ENCODE results near the gene TTC19. TPM values are rescaled to one million over a fixed set of nuclear protein-coding genes. Genes with fewer than 3 reads are reported as not detected.

TTC19 gene
- polyA plus RNA-seq, 1 donor (not counting 4 experiments of a cell fraction or from before 2014, with no cell fraction given) = 14.3 TPM

- dilution Hi-C loops (cut with MboI; ENCODE audit: extremely low pct_ligation_motif_present, low sequenced_read_pairs) = no loop called here
- no peak overlapping the region for H3K27ac ChIP-seq (ENCODE audit: control insufficient read depth, insufficient read depth, low read length)
- H3K4me1 ChIP-seq (ENCODE audit: control insufficient read depth, extremely low read depth, insufficient read depth, low read length) = no peaks in the 10 kb centered on the region
- no peak overlapping the region for H3K4me3 ChIP-seq (ENCODE audit: control insufficient read depth in 2 of 3, extremely low read depth in 1 of 3, insufficient read depth in 2 of 3, low read depth in 1 of 3, low read length in 3 of 3)
- no peaks in the 10 kb centered on the region for H3K9me1 ChIP-seq (ENCODE audit: control insufficient read depth, extremely low read depth, insufficient read depth, low read length)
- DNase-seq (ENCODE audit: low read depth, low spot score) = no peak
- H4K20me1 ChIP-seq (ENCODE audit: control insufficient read depth, extremely low read depth, insufficient read depth, low read length) = no peaks in the 10 kb centered on the region
- TF ChIP-seq EZH2 (IDR thresholded peaks at IDR 0.05; ENCODE audit: low read length) = no peak
- no peak for TF ChIP-seq CTCF (optimal IDR thresholded peaks at IDR 0.05 in 1 of 3, IDR thresholded peaks at IDR 0.05 in 1 of 3, conservative IDR thresholded peaks at IDR 0.05 in 1 of 3; ENCODE audit: extremely low read depth in 1 of 3, insufficient read depth in 2 of 3, low read length in 3 of 3)
- no peaks in the 10 kb centered on the region for H3K27me3 ChIP-seq (ENCODE audit: control insufficient read depth, extremely low read depth, insufficient read depth, low read length)
- peaks cover 29 to 33% of the 10 kb centered on the region in 2 experiments for H3K36me3 ChIP-seq (ENCODE audit: control insufficient read depth in 2 of 2, extremely low read depth in 1 of 2, insufficient read depth in 2 of 2, low read length in 2 of 2)
- H3K4me2 ChIP-seq (ENCODE audit: control insufficient read depth, extremely low read depth, insufficient read depth, low read depth, low read length) = no peak overlapping the region
- H3K79me2 ChIP-seq (ENCODE audit: control insufficient read depth, insufficient read depth, low read length) = peaks cover 3% of the 10 kb centered on the region
- H3K9me3 ChIP-seq (ENCODE audit: control insufficient read depth, low read depth, low read length) = no peaks in the 10 kb centered on the region
- FAIRE-seq = no peak
- no peak overlapping the region for H3K9ac ChIP-seq (ENCODE audit: control insufficient read depth, extremely low read depth, insufficient read depth, low read length)
- H2AFZ ChIP-seq (ENCODE audit: control insufficient read depth, low read length) = no peak overlapping the region
Measured at GRCh38 chr17:16046966-16047365, 47.3 kb downstream of the TTC19 start.

DNA sequence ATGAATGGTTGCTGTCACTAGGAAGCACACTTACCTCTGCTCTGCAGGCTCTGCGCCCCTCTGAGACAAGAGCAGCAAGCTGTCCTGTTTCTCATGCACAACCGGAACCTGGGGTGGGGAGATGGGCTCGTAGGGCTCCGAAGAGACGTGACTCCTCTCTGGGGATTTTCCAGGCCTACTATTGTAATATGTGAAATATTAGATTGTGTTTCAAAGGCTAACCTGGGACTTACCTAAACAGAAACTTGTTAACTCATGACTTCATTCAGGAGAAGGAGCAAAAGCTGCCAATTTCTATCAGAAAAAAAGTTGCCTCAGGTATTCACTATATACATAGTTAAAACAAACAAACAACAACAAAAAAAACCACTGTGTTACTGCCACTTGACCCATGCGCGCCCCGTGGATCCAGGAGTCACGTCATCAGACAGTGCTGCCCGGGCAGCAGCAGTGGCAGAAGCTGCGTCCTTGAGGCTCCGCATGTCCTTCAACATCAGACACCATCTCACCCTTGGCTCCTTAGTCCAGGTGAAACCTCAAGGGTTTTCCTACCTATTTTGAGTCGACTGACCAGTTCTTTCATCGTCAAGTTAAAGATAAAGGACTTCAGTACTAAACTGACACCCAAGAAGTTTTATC is 49.3 kb downstream of the TTC19 start:
- Histone ChIP-seq H3K27ac (ENCODE audit: control insufficient read depth, insufficient read depth, low read length) (no peak overlapping the region), H3K4me3 (ENCODE audit: control insufficient read depth in 2 of 3, extremely low read depth in 1 of 3, insufficient read depth in 2 of 3, low read depth in 1 of 3, low read length in 3 of 3) (no peak overlapping the region), H3K79me2 (ENCODE audit: control insufficient read depth, insufficient read depth, low read length) (peaks cover 5% of the 10 kb centered on the region), H3K36me3 (ENCODE audit: control insufficient read depth in 2 of 2, extremely low read depth in 1 of 2, insufficient read depth in 2 of 2, low read length in 2 of 2) (peaks cover 23 to 24% of the 10 kb centered on the region in 2 experiments), H2AFZ (ENCODE audit: control insufficient read depth, low read length) (no peak overlapping the region), H3K9me1 (ENCODE audit: control insufficient read depth, extremely low read depth, insufficient read depth, low read length) (no peaks in the 10 kb centered on the region), H4K20me1 (ENCODE audit: control insufficient read depth, extremely low read depth, insufficient read depth, low read length) (no peaks in the 10 kb centered on the region), H3K4me1 (ENCODE audit: control insufficient read depth, extremely low read depth, insufficient read depth, low read length) (no peaks in the 10 kb centered on the region), H3K27me3 (ENCODE audit: control insufficient read depth, extremely low read depth, insufficient read depth, low read length) (no peaks in the 10 kb centered on the region), H3K9ac (ENCODE audit: control insufficient read depth, extremely low read depth, insufficient read depth, low read length) (no peak overlapping the region), H3K4me2 (ENCODE audit: control insufficient read depth, extremely low read depth, insufficient read depth, low read depth, low read length) (no peak overlapping the region), H3K9me3 (ENCODE audit: control insufficient read depth, low read depth, low read length) (no peaks in the 10 kb centered on the region)
- FAIRE-seq = no peak
- DNase-seq (ENCODE audit: low read depth, low spot score) = no peak
- dilution Hi-C loops (cut with MboI; ENCODE audit: extremely low pct_ligation_motif_present, low sequenced_read_pairs) = no loop called here
- no peak for TF ChIP-seq EZH2 (IDR thresholded peaks at IDR 0.05; ENCODE audit: low read length)
- no peak for TF ChIP-seq CTCF (optimal IDR thresholded peaks at IDR 0.05 in 1 of 3, IDR thresholded peaks at IDR 0.05 in 1 of 3, conservative IDR thresholded peaks at IDR 0.05 in 1 of 3; ENCODE audit: extremely low read depth in 1 of 3, insufficient read depth in 2 of 3, low read length in 3 of 3)
